Trophoblast cell (in vitro differentiated cells and primary cell): ENCODE data around the gene REV1.

Experiments
- DNase-seq, 2 donors: peaks; one replicate each; pipeline ENCODE4 v3.0.0-alpha.2; 2016
- H2AFZ ChIP-seq: 2 replicates; pipeline ENCODE4 v1.6.1; 2013; ENCODE audit warnings: low read length, moderate library complexity, mild to moderate bottlenecking; ENCODE audit not compliant: insufficient read depth, poor library complexity
- H2AK5ac ChIP-seq: 2 replicates; pipeline ENCODE4 v1.6.1; 2013; ENCODE audit warnings: mild to moderate bottlenecking, low read length
- H2BK120ac ChIP-seq: 2 replicates; pipeline ENCODE4 v1.6.1; 2013; ENCODE audit warnings: low read length, mild to moderate bottlenecking, moderate library complexity; ENCODE audit not compliant: insufficient read depth, poor library complexity
- H2BK12ac ChIP-seq: 2 replicates; pipeline ENCODE4 v1.6.1; 2013; ENCODE audit warnings: mild to moderate bottlenecking, low read length, moderate library complexity
- H2BK5ac ChIP-seq: 2 replicates; pipeline ENCODE4 v1.6.1; 2013; ENCODE audit warnings: low read length, low read depth, moderate library complexity, mild to moderate bottlenecking; ENCODE audit not compliant: poor library complexity
- H3K14ac ChIP-seq: 2 replicates; pipeline ENCODE4 v1.6.1; 2013; ENCODE audit warnings: mild to moderate bottlenecking, low read length
- H3K18ac ChIP-seq: 2 replicates; pipeline ENCODE4 v1.6.1; 2013; ENCODE audit warnings: mild to moderate bottlenecking, low read length
- H3K23ac ChIP-seq: 2 replicates; pipeline ENCODE4 v1.6.1; 2013; ENCODE audit warnings: low read length
- H3K27ac ChIP-seq: 2 replicates; pipeline ENCODE4 v1.5.1; 2013; ENCODE audit warnings: low read depth, mild to moderate bottlenecking, inconsistent platforms, low read length, moderate library complexity
- H3K27me3 ChIP-seq: 2 replicates; pipeline ENCODE4 v1.6.1; 2013; ENCODE audit warnings: inconsistent platforms, mild to moderate bottlenecking, low read length, moderate library complexity; ENCODE audit not compliant: insufficient read depth
- H3K36me3 ChIP-seq, 2 experiments: 1 replicate in 1 of 2; 2 replicates in 1 of 2; pipeline ENCODE4 v1.6.1; 2013; ENCODE audit warnings: low read length in 2 of 2, mild to moderate bottlenecking in 2 of 2, moderate library complexity in 1 of 2; ENCODE audit not compliant: insufficient read depth in 2 of 2, control insufficient read depth in 1 of 2
- H3K4ac ChIP-seq: 2 replicates; pipeline ENCODE4 v1.6.1; 2013; ENCODE audit warnings: low read depth, mild to moderate bottlenecking, low read length, moderate library complexity
- H3K4me1 ChIP-seq, 2 experiments: 1 replicate in 1 of 2; 2 replicates in 1 of 2; pipeline ENCODE4 v1.6.1; 2013; ENCODE audit warnings: low read length in 2 of 2, mild to moderate bottlenecking in 2 of 2, moderate library complexity in 1 of 2; ENCODE audit not compliant: insufficient read depth in 2 of 2, control insufficient read depth in 1 of 2
- H3K4me2 ChIP-seq: 2 replicates; pipeline ENCODE4 v1.6.1; 2013; ENCODE audit warnings: inconsistent platforms, mild to moderate bottlenecking, low read length, moderate library complexity
- H3K4me3 ChIP-seq: 2 replicates; pipeline ENCODE4 v1.5.1; 2013; ENCODE audit warnings: mild to moderate bottlenecking, low read depth, low read length, inconsistent platforms
- H3K79me1 ChIP-seq: one replicate; pipeline ENCODE4 v1.6.1; 2013; ENCODE audit warnings: low read length
- H3K79me2 ChIP-seq: 2 replicates; pipeline ENCODE4 v1.6.1; 2013; ENCODE audit warnings: low read length, mild to moderate bottlenecking; ENCODE audit not compliant: control insufficient read depth, insufficient read depth, poor library complexity
- H3K9ac ChIP-seq: 2 replicates; pipeline ENCODE4 v1.6.1; 2013; ENCODE audit warnings: mild to moderate bottlenecking, low read length
- H3K9me3 ChIP-seq: 2 replicates; pipeline ENCODE4 v1.6.1; 2013; ENCODE audit warnings: low read depth, mild to moderate bottlenecking, control low read depth, inconsistent platforms, low read length; ENCODE audit not compliant: insufficient read depth
- H4K12ac ChIP-seq: 2 replicates; pipeline ENCODE4 v1.6.1; 2013; ENCODE audit warnings: low read depth, mild to moderate bottlenecking, low read length, moderate library complexity
- H4K8ac ChIP-seq: 2 replicates; pipeline ENCODE4 v1.6.1; 2013; ENCODE audit warnings: low read depth, mild to moderate bottlenecking, low read length, moderate library complexity
- H4K91ac ChIP-seq: one replicate; pipeline ENCODE4 v1.6.1; 2013; ENCODE audit warnings: low read depth, mild to moderate bottlenecking, low read length, moderate library complexity
- WGBS: extraction: QIAGEN DNeasy Blood & Tissue Kit; methylation state at CpG from one replicate; pipeline ENCODE4 v1.1.7; 2013; ENCODE audit warnings: missing lambda C conversion rate; ENCODE audit not compliant: insufficient read length, insufficient coverage; ENCODE audit errors: extremely low coverage; 5-methylcytosine and 5-hydroxymethylcytosine counted together

Gene REV1

DNA sequence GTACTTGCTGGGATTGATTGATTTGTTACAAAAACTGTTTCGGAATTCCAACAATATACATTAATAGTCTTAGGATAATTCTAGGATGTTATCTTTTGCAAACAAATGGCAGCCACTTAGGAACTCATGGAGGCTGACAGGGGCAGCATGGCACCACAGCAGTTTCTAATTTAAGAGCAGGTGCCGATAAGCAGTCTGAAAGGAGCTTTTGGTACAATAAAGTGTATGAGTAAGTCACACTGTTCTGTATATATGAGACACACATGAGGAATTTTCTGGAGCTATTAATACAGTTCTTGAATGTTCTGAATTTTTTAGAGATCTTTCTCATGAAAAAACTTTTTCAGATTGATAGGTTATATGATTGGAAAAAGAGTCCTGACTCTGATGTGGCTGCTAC lies 100.4 kb downstream of the REV1 start:
- no peak overlapping the region for H2BK120ac ChIP-seq
- no CpG with 5 or more reads among the region's 2 CpGs for WGBS

DNA sequence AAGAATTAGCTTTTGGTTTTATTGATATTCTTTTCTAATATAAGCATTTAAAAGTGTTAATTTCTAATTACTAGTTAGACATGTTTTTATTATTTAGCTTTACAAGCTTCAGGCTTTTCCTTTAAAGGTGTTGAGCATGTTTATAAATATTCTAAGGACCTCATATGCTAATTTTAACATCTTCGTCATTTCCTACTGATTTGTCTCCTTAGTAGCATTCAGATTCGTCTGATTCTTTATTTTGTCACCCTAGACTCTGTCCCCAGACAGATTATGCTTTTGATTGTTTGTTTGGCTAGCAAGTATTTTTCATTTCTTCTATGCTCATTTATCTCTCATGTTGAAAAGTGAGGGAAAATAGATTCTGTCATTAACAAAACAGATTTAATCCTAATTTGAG lies 100.9 kb downstream of the REV1 start:
- Histone ChIP-seq H4K91ac (no peak overlapping the region), H3K36me3 (peaks cover 5 to 24% of the 10 kb centered on the region in 2 experiments), H3K27ac (no peak overlapping the region), H2BK120ac (no peak overlapping the region), H3K4ac (no peak overlapping the region), H3K27me3 (no peaks in the 10 kb centered on the region), H3K18ac (no peak overlapping the region), H3K9ac (no peak overlapping the region), H3K4me2 (no peak overlapping the region), H3K79me2 (no peaks in the 10 kb centered on the region), H3K4me3 (no peak overlapping the region), H2AFZ (no peak overlapping the region), H4K8ac (no peak overlapping the region), H3K23ac (no peak overlapping the region), H2AK5ac (no peak overlapping the region), H3K14ac (no peak overlapping the region), H2BK12ac (no peak overlapping the region), H3K9me3 (no peaks in the 10 kb centered on the region), H2BK5ac (no peak overlapping the region), H4K12ac (no peak overlapping the region), H3K79me1 (no peaks in the 10 kb centered on the region), H3K4me1 (no peaks in the 10 kb centered on the region)
- WGBS, result no CpG with 5 or more reads among the region's 2 CpGs
- DNase-seq, result no peak

More for the DNA sequence above, 100.4 kb downstream of the REV1 start:
- no peak overlapping the region for H3K14ac ChIP-seq
- no peaks in the 10 kb centered on the region for H3K79me2 ChIP-seq
- no peaks in the 10 kb centered on the region for H3K4me1 ChIP-seq
- H3K4me2 ChIP-seq, result no peak overlapping the region
- H3K27ac ChIP-seq, result no peak overlapping the region
- H3K18ac ChIP-seq, result no peak overlapping the region
- H3K23ac ChIP-seq, result no peak overlapping the region
- H3K4me3 ChIP-seq, result no peak overlapping the region
- no peak overlapping the region for H4K91ac ChIP-seq
- no peak overlapping the region for H3K9ac ChIP-seq
- no peak overlapping the region for H4K12ac ChIP-seq
- H4K8ac ChIP-seq, result no peak overlapping the region
- no peak overlapping the region for H2BK12ac ChIP-seq
- H2AFZ ChIP-seq, result no peak overlapping the region
- no peak for DNase-seq
- H3K36me3 ChIP-seq, result peaks cover 5 to 25% of the 10 kb centered on the region in 2 experiments
- H3K4ac ChIP-seq, result no peak overlapping the region
- no peaks in the 10 kb centered on the region for H3K79me1 ChIP-seq
- no peak overlapping the region for H2AK5ac ChIP-seq
- no peaks in the 10 kb centered on the region for H3K9me3 ChIP-seq
- no peak overlapping the region for H2BK5ac ChIP-seq
- H3K27me3 ChIP-seq, result no peaks in the 10 kb centered on the region

DNA sequence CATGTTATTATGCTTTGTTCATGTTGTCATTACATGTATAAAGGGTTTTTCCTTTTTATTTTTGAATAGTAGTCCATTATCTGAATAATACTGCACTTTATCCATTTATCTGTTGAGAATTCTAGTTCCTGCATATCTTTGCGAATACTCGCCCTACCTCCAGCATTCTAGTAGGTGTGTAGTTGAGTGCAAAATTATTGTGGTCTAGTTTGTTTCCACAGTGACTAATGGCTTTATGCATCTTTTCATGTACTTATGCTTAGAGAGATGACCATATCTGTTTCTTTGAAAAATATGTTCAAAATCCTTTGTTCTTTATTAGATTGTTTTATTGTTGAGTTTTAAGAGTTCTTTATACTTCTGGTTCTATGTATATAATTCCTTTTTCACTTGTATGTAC lies 103.8 kb downstream of the REV1 start:
- no peak overlapping the region for H2BK5ac ChIP-seq
- no peaks in the 10 kb centered on the region for H3K4me1 ChIP-seq
- H3K4me2 ChIP-seq, result no peak overlapping the region
- H4K8ac ChIP-seq, result no peak overlapping the region
- H2BK12ac ChIP-seq, result no peak overlapping the region
- no peaks in the 10 kb centered on the region for H3K9me3 ChIP-seq
- H2AFZ ChIP-seq, result no peak overlapping the region
- WGBS, result no CpG with 5 or more reads among the region's 2 CpGs
- H3K36me3 ChIP-seq, result peaks cover 5 to 19% of the 10 kb centered on the region in 2 experiments
- no peaks in the 10 kb centered on the region for H3K79me1 ChIP-seq
- no peaks in the 10 kb centered on the region for H3K79me2 ChIP-seq
- H3K18ac ChIP-seq, result no peak overlapping the region
- H3K9ac ChIP-seq, result no peak overlapping the region
- no peak overlapping the region for H3K23ac ChIP-seq
- H3K4ac ChIP-seq, result no peak overlapping the region
- no peak overlapping the region for H4K12ac ChIP-seq
- no peak overlapping the region for H3K14ac ChIP-seq
- H3K27me3 ChIP-seq, result no peaks in the 10 kb centered on the region
- H3K27ac ChIP-seq, result no peak overlapping the region
- H2BK120ac ChIP-seq, result no peak overlapping the region
- H2AK5ac ChIP-seq, result no peak overlapping the region
- no peak overlapping the region for H3K4me3 ChIP-seq
- no peak for DNase-seq
- H4K91ac ChIP-seq, result no peak overlapping the region

DNA sequence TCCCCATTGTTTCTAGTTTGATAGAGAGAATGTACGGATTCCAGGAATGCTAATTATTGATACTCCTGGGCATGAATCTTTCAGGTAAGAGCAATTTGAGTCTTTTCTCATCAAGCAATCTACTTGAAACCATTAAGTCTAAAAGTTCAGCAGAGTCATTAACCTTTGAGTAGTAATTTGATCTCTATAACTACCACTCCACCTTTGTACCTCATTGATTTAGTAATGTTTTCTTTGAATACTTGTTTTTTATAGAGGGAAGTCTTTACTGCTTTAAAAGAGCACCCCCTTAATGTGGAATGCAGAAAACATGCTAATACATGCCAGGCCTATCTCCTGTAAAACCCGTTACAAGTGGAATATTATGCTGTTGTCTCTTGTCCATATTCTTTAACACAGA lies 107.7 kb downstream of the REV1 start:
- Histone ChIP-seq H3K4me2 (no peak overlapping the region), H3K79me2 (no peaks in the 10 kb centered on the region), H2AK5ac (no peak overlapping the region), H3K18ac (no peak overlapping the region), H3K27ac (no peak overlapping the region), H3K27me3 (no peaks in the 10 kb centered on the region), H3K14ac (no peak overlapping the region), H2BK5ac (no peak overlapping the region), H4K8ac (no peak overlapping the region), H3K4me1 (no peaks in the 10 kb centered on the region), H4K12ac (no peak overlapping the region), H2BK120ac (no peak overlapping the region), H3K9me3 (no peaks in the 10 kb centered on the region), H2AFZ (no peak overlapping the region), H3K9ac (no peak overlapping the region), H3K23ac (no peak overlapping the region), H3K4ac (no peak overlapping the region), H3K4me3 (no peak overlapping the region), H3K36me3 (peaks cover 5 to 19% of the 10 kb centered on the region in 2 experiments), H4K91ac (no peak overlapping the region), H2BK12ac (no peak overlapping the region), H3K79me1 (no peaks in the 10 kb centered on the region)
- DNase-seq, result no peak
- WGBS, result no CpG with 5 or more reads among the region's 2 CpGs
